Neural cell (in vitro differentiated cells): ENCODE measurements around the gene EPB41L5.

ENCODE experiments used
- EP300 ChIP-seq: fragments of 450-650 bp; conservative IDR thresholded peaks from 2 replicates; pipeline ENCODE4 v1.6.1; 2014; ENCODE audit warnings: antibody characterized with exemption, mild to moderate bottlenecking, moderate library complexity; ENCODE audit not compliant: poor library complexity, severe bottlenecking
- EZH2 ChIP-seq: fragments of 200-600, 300-800 bp; shearing (Covaris generic), sonication (generic); IDR thresholded peaks from 2 replicates; pipeline ENCODE4 v1.6.1; 2014; ENCODE audit warnings: antibody characterized with exemption, low read length, borderline replicate concordance, mild to moderate bottlenecking; ENCODE audit not compliant: insufficient read depth, poor library complexity, severe bottlenecking
- POLR2AphosphoS5 ChIP-seq: IDR thresholded peaks from 2 replicates; pipeline ENCODE4 v1.6.1; 2012
- TF ChIP-seq, protein P1 (sequence below): fragments of 450-650 bp; IDR thresholded peaks from 2 replicates; pipeline ENCODE4 v1.5.1; 2014; ENCODE audit warnings: antibody characterized with exemption, mild to moderate bottlenecking, moderate library complexity; ENCODE audit not compliant: poor library complexity, severe bottlenecking
- TF ChIP-seq, protein P2 (sequence below): IDR thresholded peaks from 2 replicates; pipeline ENCODE4 v1.6.1; 2012; ENCODE audit warnings: borderline replicate concordance

DNA sequence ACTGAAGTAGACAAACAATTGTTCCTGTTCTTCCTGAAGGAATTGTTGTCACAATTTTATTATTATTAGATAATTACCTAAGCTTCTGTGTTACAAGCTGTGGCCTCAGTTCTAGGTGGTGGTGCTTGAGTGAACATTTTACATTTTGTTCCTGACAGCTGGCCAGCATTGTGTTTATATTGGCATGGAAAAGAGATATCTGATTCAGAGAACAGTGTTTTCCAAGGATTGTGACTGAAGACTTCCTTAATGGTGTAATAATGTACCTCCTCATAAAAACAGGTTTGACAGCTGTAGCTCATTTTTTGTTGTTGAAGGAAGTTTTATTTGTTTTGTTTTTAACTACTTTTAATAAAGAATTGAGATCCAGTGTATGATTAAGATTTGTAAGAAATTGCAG is 95.2 kb downstream of the EPB41L5 start:
- TF ChIP-seq, protein P1, sequence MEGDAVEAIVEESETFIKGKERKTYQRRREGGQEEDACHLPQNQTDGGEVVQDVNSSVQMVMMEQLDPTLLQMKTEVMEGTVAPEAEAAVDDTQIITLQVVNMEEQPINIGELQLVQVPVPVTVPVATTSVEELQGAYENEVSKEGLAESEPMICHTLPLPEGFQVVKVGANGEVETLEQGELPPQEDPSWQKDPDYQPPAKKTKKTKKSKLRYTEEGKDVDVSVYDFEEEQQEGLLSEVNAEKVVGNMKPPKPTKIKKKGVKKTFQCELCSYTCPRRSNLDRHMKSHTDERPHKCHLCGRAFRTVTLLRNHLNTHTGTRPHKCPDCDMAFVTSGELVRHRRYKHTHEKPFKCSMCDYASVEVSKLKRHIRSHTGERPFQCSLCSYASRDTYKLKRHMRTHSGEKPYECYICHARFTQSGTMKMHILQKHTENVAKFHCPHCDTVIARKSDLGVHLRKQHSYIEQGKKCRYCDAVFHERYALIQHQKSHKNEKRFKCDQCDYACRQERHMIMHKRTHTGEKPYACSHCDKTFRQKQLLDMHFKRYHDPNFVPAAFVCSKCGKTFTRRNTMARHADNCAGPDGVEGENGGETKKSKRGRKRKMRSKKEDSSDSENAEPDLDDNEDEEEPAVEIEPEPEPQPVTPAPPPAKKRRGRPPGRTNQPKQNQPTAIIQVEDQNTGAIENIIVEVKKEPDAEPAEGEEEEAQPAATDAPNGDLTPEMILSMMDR = no peak
- TF ChIP-seq EZH2 = no peak
- TF ChIP-seq, protein P2, sequence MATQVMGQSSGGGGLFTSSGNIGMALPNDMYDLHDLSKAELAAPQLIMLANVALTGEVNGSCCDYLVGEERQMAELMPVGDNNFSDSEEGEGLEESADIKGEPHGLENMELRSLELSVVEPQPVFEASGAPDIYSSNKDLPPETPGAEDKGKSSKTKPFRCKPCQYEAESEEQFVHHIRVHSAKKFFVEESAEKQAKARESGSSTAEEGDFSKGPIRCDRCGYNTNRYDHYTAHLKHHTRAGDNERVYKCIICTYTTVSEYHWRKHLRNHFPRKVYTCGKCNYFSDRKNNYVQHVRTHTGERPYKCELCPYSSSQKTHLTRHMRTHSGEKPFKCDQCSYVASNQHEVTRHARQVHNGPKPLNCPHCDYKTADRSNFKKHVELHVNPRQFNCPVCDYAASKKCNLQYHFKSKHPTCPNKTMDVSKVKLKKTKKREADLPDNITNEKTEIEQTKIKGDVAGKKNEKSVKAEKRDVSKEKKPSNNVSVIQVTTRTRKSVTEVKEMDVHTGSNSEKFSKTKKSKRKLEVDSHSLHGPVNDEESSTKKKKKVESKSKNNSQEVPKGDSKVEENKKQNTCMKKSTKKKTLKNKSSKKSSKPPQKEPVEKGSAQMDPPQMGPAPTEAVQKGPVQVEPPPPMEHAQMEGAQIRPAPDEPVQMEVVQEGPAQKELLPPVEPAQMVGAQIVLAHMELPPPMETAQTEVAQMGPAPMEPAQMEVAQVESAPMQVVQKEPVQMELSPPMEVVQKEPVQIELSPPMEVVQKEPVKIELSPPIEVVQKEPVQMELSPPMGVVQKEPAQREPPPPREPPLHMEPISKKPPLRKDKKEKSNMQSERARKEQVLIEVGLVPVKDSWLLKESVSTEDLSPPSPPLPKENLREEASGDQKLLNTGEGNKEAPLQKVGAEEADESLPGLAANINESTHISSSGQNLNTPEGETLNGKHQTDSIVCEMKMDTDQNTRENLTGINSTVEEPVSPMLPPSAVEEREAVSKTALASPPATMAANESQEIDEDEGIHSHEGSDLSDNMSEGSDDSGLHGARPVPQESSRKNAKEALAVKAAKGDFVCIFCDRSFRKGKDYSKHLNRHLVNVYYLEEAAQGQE = no peak
- TF ChIP-seq EP300 = no peak
- no peak for TF ChIP-seq POLR2AphosphoS5
